Stimulated activated CD8-positive, alpha-beta memory T cell treated with anti-CD3 and anti-CD28 coated beads, Interleukin-12 subunit alpha, Interleukin-12 subunit beta, amount 100 ng/mL, for 1 hour (primary cell): ENCODE results near the gene AOPEP.

Experiments used
- DNase-seq: peaks from one replicate; pipeline ENCODE4 v3.0.0-alpha.2; 2020; ENCODE audit warnings: low read depth

AOPEP gene

GRCh38 chr9:94899464-94900221 is 173.1 kb downstream of the AOPEP start:
- no peak for DNase-seq

- no peak for DNase-seq
Observed at GRCh38 chr9:94900222-94901018, 173.9 kb downstream of the AOPEP start.

- no peak for DNase-seq
Observed at GRCh38 chr9:94901019-94901363, 174.5 kb downstream of the AOPEP start.

DNA sequence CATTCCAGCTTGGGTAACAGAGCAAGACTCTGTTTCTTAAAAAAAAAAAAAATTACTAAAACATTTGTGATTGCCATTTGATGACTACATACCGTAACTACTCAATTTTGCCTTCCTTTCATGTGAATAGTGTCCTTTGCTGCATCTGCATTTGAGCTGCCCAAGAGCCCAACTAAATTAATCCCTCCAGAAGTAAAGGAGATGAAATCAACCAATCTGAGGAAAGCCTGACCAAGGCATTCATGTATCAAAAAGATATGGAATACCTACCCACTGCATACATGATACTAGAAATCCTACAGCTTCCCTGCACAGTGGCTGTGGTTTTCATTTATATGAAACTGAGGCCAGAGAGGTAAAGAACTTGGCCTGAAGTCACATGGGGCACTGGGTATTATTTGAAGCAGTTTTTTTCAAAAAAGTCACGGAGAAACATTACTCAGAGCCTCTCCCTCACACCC is 177.5 kb downstream of the AOPEP start:
- no peak for DNase-seq

DNA sequence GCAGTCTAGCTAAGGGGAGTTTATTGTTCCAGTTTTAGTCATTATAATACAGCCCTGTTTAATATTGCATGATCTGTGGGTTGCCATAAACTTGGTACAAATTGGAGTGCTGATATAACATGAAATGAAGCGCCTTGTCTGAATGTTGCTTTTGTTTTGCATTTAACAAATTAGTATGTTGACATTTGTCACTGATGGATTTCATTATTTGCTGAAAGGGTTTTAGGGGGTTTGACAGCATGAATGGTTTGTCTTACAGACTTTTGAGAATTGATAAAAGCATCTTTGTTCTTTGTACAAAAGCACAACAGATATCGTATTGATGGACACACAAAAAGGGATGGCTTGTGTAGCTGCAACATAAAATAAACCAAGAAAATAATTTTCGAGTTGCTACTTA is 178.3 kb downstream of the AOPEP start:
- DNase-seq = no peak

- no peak for DNase-seq
Observed at GRCh38 chr9:94905606-94906005, 179.1 kb downstream of the AOPEP start.

- no peak for DNase-seq
Observed at GRCh38 chr9:94906181-94906580, 179.7 kb downstream of the AOPEP start.

DNA sequence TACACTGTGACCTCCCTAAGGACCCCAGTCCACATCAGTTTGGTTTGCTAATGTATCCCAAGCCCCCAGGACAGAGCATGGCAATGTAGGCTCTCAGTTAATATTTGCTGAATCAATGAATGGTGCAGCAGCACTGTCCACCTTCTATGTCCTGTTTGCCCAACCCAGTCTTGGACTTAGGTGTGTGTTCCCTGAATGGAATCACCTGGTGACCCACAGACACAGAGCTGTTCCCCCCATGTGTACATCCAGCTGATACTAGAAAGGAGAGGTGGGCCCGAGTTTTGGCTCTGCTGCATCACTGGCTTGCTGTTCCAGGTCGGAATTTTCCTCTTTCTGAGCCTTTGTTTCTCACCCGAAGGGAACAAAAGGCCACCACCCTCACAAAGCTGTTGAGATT is 180.2 kb downstream of the AOPEP start:
- no peak for DNase-seq

GRCh38 chr9:94907264-94907936 is 180.9 kb downstream of the AOPEP start:
- DNase-seq = no peak

DNA sequence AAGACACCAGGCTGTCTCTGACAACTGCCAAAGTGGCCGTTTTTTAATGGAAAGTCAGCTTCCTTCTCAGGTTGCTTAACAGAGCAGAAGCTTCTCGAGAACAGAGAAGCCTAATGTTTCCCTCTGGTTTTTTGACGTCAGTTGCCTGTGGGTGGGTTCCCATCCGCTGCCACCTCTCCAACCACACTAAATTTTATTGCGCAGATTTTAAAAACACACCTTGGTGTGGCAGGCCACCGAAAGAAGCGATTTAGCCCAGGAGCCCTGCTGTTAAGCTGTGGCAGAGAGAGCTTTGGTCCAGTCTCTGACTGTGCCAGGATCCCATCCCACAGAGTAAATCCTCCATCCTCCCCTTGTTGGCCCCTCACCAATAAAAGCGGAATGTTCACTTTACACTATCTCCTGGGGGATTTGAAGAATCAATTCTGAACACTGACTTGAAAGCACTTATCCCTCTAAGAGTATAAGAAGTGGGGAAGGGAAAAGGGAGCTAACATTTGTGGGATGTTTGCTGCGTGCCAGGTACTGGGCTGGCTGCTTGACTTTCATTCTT is 181.6 kb downstream of the AOPEP start:
- DNase-seq = no peak

DNA sequence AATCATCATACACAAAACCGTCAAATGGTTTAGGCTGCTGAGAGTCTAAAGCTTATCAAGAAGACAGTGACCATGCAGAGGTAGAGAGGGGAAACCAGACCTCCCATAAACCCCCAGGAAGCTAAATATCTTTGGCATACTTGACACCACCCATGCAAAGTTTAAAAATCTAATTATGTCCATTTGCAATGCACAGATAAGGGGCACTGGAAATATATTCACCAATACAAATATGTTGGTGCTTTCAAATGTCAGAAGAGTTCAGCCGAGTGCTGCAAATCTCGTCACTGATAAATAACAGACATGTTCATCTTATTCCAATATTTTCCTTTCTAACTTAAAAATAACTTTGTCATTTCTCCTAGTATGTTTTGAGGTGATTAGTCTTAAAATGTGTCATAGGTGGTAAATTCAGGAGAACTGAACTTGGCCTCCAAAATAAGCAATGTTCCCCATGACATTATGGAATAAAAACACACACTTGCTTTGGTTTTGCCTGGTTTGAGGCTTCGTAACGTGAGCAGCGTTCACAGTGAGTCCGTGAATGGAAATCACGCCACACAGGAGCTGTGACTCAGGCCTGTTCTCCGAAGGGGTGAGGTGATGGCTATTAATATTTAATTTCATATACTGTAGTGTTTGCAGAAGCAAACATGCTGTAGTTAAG is 182.2 kb downstream of the AOPEP start:
- no peak for DNase-seq

- DNase-seq = no peak
Observed at GRCh38 chr9:94909250-94909894, 182.9 kb downstream of the AOPEP start.

DNA sequence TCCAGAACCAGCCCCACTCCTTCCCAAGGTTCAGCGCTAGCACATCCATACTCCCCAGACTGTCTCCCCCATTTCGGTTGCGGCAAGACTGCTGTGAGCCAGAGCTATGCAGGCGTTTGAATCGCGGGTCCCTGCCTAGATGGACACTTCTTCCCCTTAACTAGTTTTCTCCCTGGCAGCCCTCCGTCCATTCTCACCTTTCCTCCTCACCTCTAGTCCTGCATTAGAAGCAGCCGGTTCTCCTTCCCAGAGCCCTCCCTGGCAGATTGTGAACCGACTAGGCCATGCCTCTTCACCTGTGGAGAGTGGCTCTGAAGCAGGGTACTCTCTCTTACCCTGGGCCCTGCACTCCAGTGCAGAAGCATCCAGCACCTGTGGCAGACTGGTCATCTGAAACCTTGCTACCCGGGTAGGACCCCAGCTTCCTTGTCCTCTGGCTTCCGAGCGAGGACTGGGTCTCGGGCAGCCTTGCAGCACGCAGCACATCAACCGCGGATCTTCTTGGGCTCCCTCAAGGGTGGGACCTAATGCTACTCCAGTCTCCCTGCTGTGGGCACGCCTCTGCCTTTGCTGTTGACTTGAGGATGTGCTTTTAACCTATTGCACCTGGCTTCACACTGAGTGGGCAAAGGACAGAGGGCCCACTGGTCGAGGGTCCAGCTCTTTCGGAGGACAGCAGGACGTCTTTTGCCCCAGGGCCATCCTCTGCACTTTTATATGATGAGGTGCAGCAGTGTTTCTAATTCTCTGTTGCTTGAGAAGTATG is 183.6 kb downstream of the AOPEP start:
- no peak for DNase-seq

GRCh38 chr9:94911211-94911610 is 184.7 kb downstream of the AOPEP start:
- DNase-seq = no peak

DNA sequence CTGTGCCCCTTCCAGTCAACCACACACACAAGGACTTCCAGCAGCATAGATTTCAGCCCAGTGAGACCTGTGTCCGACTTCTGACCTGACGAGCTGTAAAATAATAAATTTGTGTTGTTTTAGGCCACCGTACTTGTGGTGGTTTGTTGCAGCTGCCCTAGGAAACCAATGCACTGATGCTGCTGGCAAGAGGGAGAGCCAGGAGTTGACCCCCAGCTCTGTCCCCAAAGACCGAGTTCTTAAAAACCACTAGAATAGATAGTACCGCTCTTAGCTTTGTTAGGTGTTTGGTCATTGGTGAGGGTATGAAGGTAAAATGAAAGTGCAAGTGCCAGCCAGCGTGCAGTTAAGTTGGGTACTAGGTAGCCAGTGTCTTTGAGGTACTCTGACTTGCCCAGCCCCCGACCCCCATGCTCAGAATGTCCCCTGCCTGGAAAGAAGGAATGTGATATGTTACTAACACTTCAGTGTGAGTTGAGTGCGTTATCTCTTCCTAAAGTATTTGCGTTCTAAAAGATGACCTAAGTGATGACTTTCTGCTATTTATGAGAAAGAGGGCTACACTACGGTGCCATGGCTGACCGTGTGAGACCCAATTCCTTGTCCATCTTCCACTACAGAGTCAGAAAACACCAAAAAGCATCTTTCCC is 185.6 kb downstream of the AOPEP start:
- DNase-seq = no peak

DNA sequence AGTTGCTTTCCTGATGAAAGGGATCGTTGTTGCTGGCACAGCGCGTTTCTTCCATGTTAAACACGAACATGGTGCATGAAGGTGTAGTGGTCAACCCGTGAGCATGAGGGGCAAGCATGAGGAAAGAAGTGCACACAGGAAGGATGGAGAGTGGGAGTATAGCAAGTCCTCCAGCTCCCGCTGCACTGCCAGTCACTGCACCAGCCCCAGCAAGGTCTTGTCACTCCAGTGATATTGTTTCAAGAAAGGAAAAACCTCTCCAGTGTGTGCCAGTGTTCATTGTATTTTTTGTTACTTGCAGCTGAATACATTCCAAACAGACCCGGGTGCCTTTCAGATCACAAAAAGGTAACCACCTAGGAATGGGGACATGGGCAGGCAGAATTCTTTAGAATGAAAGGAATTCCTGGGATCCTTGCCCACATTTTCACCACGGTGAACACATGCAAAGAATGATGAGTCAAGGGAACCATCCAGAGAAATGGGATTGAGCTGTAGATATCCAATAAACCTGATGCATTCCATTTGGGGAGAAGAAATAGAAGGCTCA is 186.3 kb downstream of the AOPEP start:
- no peak for DNase-seq

GRCh38 chr9:94913550-94913949 is 187.1 kb downstream of the AOPEP start:
- no peak for DNase-seq

DNA sequence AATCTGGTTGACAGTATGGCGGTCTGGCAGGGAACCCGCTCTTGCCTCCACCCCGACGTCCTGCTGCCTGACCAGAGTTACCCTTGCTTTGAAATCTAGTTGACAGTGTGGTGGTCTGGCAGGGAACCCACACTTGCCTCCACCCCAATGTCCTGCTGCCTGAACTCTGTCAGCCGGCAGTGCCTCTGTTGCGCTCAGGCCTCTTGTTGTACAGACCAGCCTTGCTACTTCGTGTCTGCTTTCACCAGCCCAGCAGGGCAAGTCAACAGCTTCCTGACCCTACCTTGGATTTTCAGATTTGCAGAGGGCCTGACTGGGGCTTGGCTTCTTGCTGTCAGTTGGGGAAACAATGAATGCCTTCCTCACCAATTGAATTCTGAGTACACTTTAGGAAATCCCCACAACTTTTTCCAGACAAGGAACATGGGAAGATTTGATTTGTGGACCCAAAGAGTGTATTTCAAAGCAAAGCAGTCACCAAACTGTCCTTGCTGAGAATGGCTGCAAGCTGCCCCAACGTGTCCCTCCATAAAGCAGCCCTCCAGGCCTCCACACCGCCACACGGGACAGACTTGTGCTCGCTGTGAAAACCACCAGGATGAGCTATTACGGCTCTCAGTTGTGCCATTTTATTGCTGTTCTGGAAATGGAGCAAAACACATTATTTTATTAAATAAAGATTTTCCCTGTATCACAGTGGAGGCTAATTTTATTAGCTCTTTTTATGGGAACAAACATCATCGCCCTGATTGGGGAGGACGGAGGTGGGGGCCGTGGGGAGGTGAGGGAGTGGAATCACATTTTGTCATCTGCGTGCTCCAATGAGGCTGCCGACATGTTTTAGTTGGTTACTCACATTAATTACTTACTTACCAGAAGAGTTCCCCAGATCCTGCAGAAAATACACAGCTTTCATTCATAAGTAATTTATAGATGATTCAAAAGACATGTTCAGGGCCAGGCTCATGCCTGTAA is 189.3 kb downstream of the AOPEP start:
- DNase-seq = no peak

DNA sequence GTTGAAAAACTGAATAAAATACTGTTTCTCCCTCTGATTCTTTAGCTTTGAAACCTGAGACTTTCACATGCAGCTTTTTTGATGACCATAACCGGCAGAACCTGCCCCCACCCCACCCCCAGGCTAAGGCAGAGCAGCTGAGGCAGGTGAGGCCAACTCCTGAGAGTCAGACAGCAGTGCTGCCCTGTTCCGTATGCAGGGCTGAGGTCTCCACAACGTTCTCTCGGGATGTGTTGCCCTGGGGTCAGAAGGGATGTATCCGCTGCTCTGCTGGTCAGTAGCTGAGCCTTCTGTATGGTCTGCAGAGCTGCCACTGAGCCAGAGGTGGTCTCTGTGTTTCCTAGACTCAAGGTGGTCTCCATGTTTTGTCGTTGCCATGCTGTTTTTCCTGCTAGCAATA is 190.5 kb downstream of the AOPEP start:
- no peak for DNase-seq
